Loucy (cell line): Measurements from ENCODE around the gene ZFPM1.

Experiments
- H2AFZ ChIP-seq: fragments of 200-600 bp; sonication (generic); 2 replicates; pipeline ENCODE4 v1.6.0; 2016; ENCODE audit warnings: antibody characterized with exemption, mild to moderate bottlenecking, low read length, moderate library complexity
- H3F3A ChIP-seq: fragments of 200-600 bp; 2 replicates; pipeline ENCODE4 v1.6.0; 2016; ENCODE audit warnings: antibody characterized with exemption, low read depth, mild to moderate bottlenecking
- H3K27me3 ChIP-seq: fragments of 200-600 bp; sonication (generic); 2 replicates; pipeline ENCODE4 v1.6.1; 2014; ENCODE audit warnings: low read length, mild to moderate bottlenecking; ENCODE audit not compliant: insufficient read depth, poor library complexity, severe bottlenecking
- H3K36me3 ChIP-seq: fragments of 200-600 bp; sonication (generic); 2 replicates; pipeline ENCODE4 v1.6.1; 2016; ENCODE audit warnings: low read length; ENCODE audit not compliant: insufficient read depth
- H3K4me1 ChIP-seq: fragments of 200-600 bp; sonication (generic); 2 replicates; pipeline ENCODE4 v1.5.1; 2014; ENCODE audit warnings: low read length, mild to moderate bottlenecking; ENCODE audit not compliant: insufficient read depth, poor library complexity, severe bottlenecking
- H3K4me2 ChIP-seq: fragments of 200-600 bp; sonication (generic); 2 replicates; pipeline ENCODE4 v1.6.0; 2014; ENCODE audit warnings: antibody characterized with exemption, low read length, low read depth, mild to moderate bottlenecking; ENCODE audit not compliant: poor library complexity, severe bottlenecking
- H3K4me3 ChIP-seq: fragments of 200-600 bp; sonication (generic); 2 replicates; pipeline ENCODE4 v1.5.1; 2014; ENCODE audit warnings: low read length, mild to moderate bottlenecking, mixed read lengths; ENCODE audit not compliant: poor library complexity, severe bottlenecking
- H3K79me2 ChIP-seq: fragments of 200-600 bp; sonication (generic); 2 replicates; pipeline ENCODE4 v1.6.1; 2014; ENCODE audit warnings: low read length; ENCODE audit not compliant: insufficient read depth
- H3K9ac ChIP-seq: fragments of 200-600 bp; sonication (generic); 2 replicates; pipeline ENCODE4 v1.6.0; 2014; ENCODE audit warnings: mild to moderate bottlenecking, low read depth, low read length, moderate library complexity; ENCODE audit not compliant: poor library complexity, severe bottlenecking
- H3K9me2 ChIP-seq: fragments of 200-600 bp; sonication (generic); replicated peaks from 2 replicates; pipeline ENCODE4 v1.6.1; 2016; ENCODE audit warnings: low read depth, low read length, mixed read lengths
- H3K9me3 ChIP-seq: fragments of 200-600 bp; sonication (generic); 2 replicates; pipeline ENCODE4 v1.6.1; 2014; ENCODE audit warnings: mild to moderate bottlenecking, antibody characterized with exemption, low read length, low read depth; ENCODE audit not compliant: insufficient read depth
- H4K20me1 ChIP-seq: fragments of 200-600 bp; sonication (generic); 2 replicates; pipeline ENCODE4 v1.6.0; 2014; ENCODE audit warnings: antibody characterized with exemption, low read length, mild to moderate bottlenecking; ENCODE audit not compliant: insufficient read depth, poor library complexity, severe bottlenecking
- CTCF ChIP-seq: fragments of 200-600 bp; sonication (generic); conservative IDR thresholded peaks from 2 replicates; pipeline ENCODE4 v1.5.1; 2014; ENCODE audit warnings: mild to moderate bottlenecking, antibody characterized with exemption, low read length
- EZH2phosphoT487 ChIP-seq: fragments of 200-600 bp; IDR thresholded peaks from 2 replicates; pipeline ENCODE4 v1.6.1; 2018; ENCODE audit warnings: antibody characterized with exemption, mild to moderate bottlenecking, moderate library complexity, borderline replicate concordance

ZFPM1 gene

DNA sequence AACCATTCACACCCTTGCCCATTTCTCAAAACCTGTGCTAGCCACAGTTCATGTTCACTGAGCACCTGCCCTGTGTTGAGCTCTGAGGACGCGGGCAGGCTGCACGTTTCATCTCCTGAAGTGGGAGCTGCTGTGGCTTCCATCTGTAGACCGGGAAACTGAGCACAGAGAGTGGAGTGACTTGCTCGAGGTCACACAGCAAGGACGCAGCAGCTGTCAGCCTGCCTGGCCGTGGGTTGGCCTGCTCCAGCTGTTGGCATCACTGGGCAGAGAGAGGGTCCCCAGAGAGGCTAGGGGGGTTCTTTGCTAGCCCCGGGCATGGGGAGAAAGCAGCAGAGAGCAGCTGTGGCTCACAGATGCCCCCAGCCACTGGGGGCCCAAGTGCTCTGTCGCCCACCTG lies 28.8 kb downstream of the ZFPM1 start:
- no peaks in the 10 kb centered on the region for H3K4me1 ChIP-seq
- no peak overlapping the region for H3K4me2 ChIP-seq
- H3K36me3 ChIP-seq = peaks cover 12% of the 10 kb centered on the region; the same call in 1 of the 2 replicates
- H3K4me3 ChIP-seq = no peak overlapping the region
- no peaks in the 10 kb centered on the region for H3K27me3 ChIP-seq
- peaks cover 84% of the 10 kb centered on the region for H3K79me2 ChIP-seq
- H4K20me1 ChIP-seq = peaks cover 8% of the 10 kb centered on the region
- H3F3A ChIP-seq = no peaks in the 10 kb centered on the region
- H2AFZ ChIP-seq = no peak overlapping the region
- H3K9me3 ChIP-seq = no peaks in the 10 kb centered on the region
- TF ChIP-seq EZH2phosphoT487 (no peak), CTCF (no peak)
- no peaks in the 10 kb centered on the region for H3K9me2 ChIP-seq
- H3K9ac ChIP-seq = no peak overlapping the region

- Histone ChIP-seq H4K20me1 (peaks cover 8% of the 10 kb centered on the region), H3K4me3 (no peak overlapping the region), H3K27me3 (no peaks in the 10 kb centered on the region), H3K9ac (no peak overlapping the region), H3K4me2 (no peak overlapping the region), H3K79me2 (peaks cover 77% of the 10 kb centered on the region; the same call in 1 of the 2 replicates), H2AFZ (no peak overlapping the region), H3F3A (no peaks in the 10 kb centered on the region), H3K9me3 (no peaks in the 10 kb centered on the region), H3K4me1 (no peaks in the 10 kb centered on the region), H3K9me2 (no peaks in the 10 kb centered on the region), H3K36me3 (peaks cover 17% of the 10 kb centered on the region; the same call in 1 of the 2 replicates)
- TF ChIP-seq CTCF (no peak), EZH2phosphoT487 (no peak)
Measured at GRCh38 chr16:88482630-88483391, 29.7 kb downstream of the ZFPM1 start.

DNA sequence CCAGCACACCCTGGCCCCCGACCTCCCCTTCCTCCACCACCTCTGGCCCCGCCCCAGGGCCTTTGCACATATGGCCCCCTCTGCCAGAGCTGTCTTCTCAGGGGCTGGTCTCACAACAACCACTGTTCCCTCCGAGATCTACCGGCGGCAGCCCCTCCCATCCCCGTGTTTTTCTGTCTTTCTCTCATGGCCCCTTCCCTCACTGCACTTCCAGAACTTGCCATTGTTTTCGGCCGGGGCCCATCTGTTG lies 30.2 kb downstream of the ZFPM1 start:
- H2AFZ ChIP-seq = no peak overlapping the region
- no peaks in the 10 kb centered on the region for H3K9me3 ChIP-seq
- no peaks in the 10 kb centered on the region for H3K27me3 ChIP-seq
- H3K9me2 ChIP-seq = no peaks in the 10 kb centered on the region
- no peak overlapping the region for H3K9ac ChIP-seq
- peaks cover 72% of the 10 kb centered on the region; the same call in 1 of the 2 replicates for H3K79me2 ChIP-seq
- peaks cover 8% of the 10 kb centered on the region for H4K20me1 ChIP-seq
- TF ChIP-seq EZH2phosphoT487 (no peak), CTCF (no peak)
- no peak overlapping the region for H3K4me2 ChIP-seq
- no peaks in the 10 kb centered on the region for H3K4me1 ChIP-seq
- no peaks in the 10 kb centered on the region for H3F3A ChIP-seq
- no peak overlapping the region for H3K4me3 ChIP-seq
- peaks cover 17% of the 10 kb centered on the region; the same call in 1 of the 2 replicates for H3K36me3 ChIP-seq
